ENCODE measurements around the gene VMO1. TPM values are rescaled to one million over a fixed set of nuclear protein-coding genes. Genes with fewer than 3 reads are reported as not detected.

The VMO1 gene
- total and polyA plus RNA-seq, 11 donors, result 0.48 to 1.9 (median 1.1) TPM; not detected in 4

DNA sequence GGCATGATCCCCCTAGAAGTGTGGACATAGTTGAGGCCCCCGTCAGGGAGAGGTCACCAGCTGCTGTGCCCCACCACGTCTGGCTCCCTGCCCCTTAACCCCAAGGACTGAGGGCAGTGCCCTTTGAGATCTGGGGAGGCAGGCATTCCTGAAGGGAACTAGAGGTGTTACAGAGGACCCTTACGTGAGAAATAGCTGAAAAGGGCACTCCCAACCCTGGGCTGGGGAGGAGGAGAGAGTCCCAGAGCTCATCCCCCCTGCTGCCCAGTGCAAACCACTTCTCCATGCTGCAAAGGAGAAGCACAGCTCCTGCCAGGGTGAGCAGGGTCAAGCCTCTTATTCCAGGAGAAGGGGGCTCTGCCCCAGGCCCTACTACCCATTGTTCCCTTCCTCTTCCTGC, 36.7 kb upstream of the VMO1 start:
- Histone ChIP-seq H3K27ac (no peak overlapping the region), H3K4me1 (no peaks in the 10 kb centered on the region), H3K4me3 (no peak overlapping the region), H3K27me3 (no peaks in the 10 kb centered on the region), H3K36me3 (peaks cover 0 to 48% (median 22%) of the 10 kb centered on the region in 9 donors), H3K9me3 (no peaks in the 10 kb centered on the region)
- WGBS, 4 donors, result 65 to 91% (median 81%) methylated on average over 3 of the region's 3 CpGs
- ATAC-seq (no peak), DNase-seq (no peak)
- TF ChIP-seq POLR2A (IDR thresholded peaks at IDR 0.05), result no peak
- intact Hi-C loops (cut with DNase I), result loop anchor here in 1 of 10 donors (10.0 kb wide), 1 partner anchor 52 kb away; no protein-coding TSS in a partner anchor

DNA sequence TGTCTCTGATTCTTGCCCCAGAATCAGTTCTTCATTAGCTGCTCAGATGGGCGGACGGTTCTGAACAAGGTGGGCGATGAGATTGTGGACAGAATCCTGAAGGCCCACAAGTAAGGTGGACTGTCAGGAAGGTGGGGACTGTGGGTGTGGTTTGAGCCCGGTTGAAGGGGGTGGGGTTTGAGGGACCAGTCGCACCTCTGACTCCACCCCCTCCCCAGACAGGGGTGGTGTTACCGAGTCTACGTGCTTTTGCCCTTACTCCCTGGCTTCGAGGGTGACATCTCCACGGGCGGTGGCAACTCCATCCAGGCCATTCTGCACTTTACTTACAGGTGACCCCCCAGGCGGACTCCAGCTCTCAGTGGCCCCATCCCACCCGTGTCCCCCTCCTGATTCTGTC, 32.1 kb upstream of the VMO1 start:
- no peaks in the 10 kb centered on the region for H3K27me3 ChIP-seq
- H3K9me3 ChIP-seq, result no peaks in the 10 kb centered on the region
- no peak overlapping the region for H3K27ac ChIP-seq
- no peak for ATAC-seq
- H3K4me3 ChIP-seq, result no peak overlapping the region
- TF ChIP-seq CTCF (IDR thresholded peaks at IDR 0.05) (no peak), POLR2A (IDR thresholded peaks at IDR 0.05) (no peak)
- peaks cover 0 to 80% (median 39%) of the 10 kb centered on the region in 9 donors for H3K36me3 ChIP-seq
- peaks cover 0 to under 1% (median 0%) of the 10 kb centered on the region in 12 donors for H3K4me1 ChIP-seq
- no peak for DNase-seq
- WGBS, 4 donors, result 78 to 84% (median 83%) methylated on average over 12 of the region's 12 CpGs
- intact Hi-C loops (cut with DNase I), result no loop called here

- Histone ChIP-seq H3K36me3 (peaks cover 0 to 72% (median 35%) of the 10 kb centered on the region in 9 donors), H3K4me1 (peaks cover 0 to 5% (median 0%) of the 10 kb centered on the region in 12 donors), H3K27ac (no peak overlapping the region), H3K4me3 (no peak overlapping the region), H3K27me3 (no peaks in the 10 kb centered on the region), H3K9me3 (no peaks in the 10 kb centered on the region)
- intact Hi-C loops (cut with DNase I), result no loop called here
- DNase-seq, result peak in 1 of 5 donors; percentile 10
- no peak for ATAC-seq
- 92 to 95% (median 94%) methylated on average over 12 to 13 of the region's 13 CpGs for WGBS, 4 donors
- TF ChIP-seq CTCF (IDR thresholded peaks at IDR 0.05), result no peak
- no peak for TF ChIP-seq POLR2A (IDR thresholded peaks at IDR 0.05)
Measured at GRCh38 chr17:4816826-4817225, 30.7 kb upstream of the VMO1 start.

DNA sequence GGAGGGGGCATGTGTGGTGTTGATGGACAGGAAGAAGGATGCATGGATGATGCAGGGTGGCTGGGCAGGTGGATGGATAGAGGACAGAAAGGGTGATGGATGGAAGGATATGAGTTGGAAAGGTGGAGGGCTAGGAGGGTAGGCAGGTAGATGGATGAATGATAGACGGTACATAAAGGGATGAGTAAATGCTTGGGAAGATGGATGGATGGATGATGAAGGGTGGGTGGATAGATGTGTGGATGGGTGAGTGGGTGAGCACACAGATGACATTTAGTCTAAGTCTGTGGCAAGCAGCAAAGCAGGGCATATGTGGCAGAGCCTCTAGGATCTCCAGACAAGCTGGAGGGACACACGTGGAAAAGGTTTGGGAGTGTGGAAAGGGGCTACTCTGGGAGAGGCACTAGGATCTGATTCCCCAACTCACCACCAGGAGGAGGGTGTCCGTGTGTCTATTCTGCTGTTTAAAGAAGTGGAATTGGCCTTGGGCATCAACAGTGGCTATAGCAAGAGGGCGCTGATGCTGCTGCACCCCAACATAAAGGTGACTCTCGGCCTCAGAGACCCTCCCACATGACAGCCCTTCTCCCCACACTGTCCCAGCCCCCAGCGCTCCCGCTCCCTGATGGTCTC, 29.0 kb upstream of the VMO1 start:
- H3K27ac ChIP-seq, result no peak overlapping the region
- intact Hi-C loops (cut with DNase I), result no loop called here
- 87 to 91% (median 89%) methylated on average over 7 of the region's 7 CpGs for WGBS, 4 donors
- no peaks in the 10 kb centered on the region for H3K27me3 ChIP-seq
- peaks cover 0 to 73% (median 36%) of the 10 kb centered on the region in 9 donors for H3K36me3 ChIP-seq
- H3K4me3 ChIP-seq, result no peak overlapping the region
- peaks cover 0 to 8% (median 0%) of the 10 kb centered on the region in 12 donors for H3K4me1 ChIP-seq
- DNase-seq, result no peak
- ATAC-seq, result no peak
- no peaks in the 10 kb centered on the region for H3K9me3 ChIP-seq
- TF ChIP-seq CTCF (IDR thresholded peaks at IDR 0.05) (no peak), POLR2A (IDR thresholded peaks at IDR 0.05) (no peak)
